ENCODE results near the gene EEF2K.

The EEF2K gene

DNA sequence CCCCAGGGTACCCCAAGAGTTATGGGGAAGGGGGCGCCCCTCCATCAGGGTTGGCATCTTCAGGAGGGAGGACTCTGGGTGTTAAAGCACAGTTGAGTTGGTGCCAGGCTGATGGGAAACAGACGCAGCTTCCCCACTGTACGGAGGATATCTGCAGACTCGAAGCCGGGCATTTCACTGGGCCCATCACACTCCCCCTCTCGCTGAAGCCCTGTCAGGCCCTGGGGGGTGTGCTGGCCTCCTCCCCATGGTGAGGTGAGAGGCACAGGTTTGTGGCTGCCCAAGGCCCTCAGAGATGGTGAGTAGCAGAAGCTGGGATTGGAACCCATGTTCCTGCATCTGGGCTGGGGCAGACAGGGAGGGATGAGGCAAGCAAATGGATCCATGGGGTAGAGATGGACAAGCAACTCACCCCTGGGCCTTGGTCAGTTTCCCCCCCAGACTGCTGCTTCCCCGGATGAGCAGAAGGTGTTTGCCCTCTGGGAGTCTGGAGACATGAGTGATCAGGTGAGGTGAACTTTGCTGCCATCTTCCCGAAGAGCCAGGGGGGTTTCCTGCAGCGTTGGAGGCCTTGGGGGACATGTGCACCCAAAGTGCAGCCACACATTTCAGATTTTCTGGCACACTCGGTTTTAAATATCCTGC is 122.1 kb downstream of the EEF2K start:
- FAIRE-seq (no peak), DNase-seq (ENCODE audit: low spot score) (no peak)

- DNase-seq (ENCODE audit: low spot score), result no peak
- FAIRE-seq, result no peak
Observed at GRCh38 chr16:22329199-22329695, 123.2 kb downstream of the EEF2K start.

- FAIRE-seq, result no peak
- no peak for DNase-seq (ENCODE audit: low spot score)
Observed at GRCh38 chr16:22330326-22330725, 124.2 kb downstream of the EEF2K start.

DNA sequence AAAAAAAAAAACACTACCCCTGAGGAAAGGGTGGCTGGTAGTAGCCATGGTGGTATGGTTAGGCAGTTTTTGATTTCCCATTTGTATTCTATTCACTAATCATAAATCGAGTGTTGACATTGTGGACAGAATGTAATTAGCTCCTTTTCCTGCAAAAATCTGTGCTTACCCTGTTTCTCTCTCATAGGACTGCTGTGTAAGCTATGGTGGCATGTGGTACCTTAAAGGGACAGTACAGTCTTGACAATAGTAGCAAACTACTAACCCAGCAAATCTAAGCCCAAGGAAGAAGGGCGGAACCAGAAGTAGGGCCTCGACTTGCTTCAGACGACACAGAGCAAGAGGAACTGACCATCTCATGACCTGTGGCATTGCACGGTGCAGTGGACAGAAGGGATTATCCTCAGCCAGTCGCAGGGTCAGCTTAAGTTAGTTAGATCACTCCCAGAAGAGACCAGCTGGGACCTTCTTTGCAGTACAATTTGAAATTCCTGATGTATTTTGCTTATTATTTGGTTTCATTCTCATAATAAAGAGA is 127.4 kb downstream of the EEF2K start:
- FAIRE-seq (no peak), DNase-seq (ENCODE audit: low spot score) (no peak)

DNA sequence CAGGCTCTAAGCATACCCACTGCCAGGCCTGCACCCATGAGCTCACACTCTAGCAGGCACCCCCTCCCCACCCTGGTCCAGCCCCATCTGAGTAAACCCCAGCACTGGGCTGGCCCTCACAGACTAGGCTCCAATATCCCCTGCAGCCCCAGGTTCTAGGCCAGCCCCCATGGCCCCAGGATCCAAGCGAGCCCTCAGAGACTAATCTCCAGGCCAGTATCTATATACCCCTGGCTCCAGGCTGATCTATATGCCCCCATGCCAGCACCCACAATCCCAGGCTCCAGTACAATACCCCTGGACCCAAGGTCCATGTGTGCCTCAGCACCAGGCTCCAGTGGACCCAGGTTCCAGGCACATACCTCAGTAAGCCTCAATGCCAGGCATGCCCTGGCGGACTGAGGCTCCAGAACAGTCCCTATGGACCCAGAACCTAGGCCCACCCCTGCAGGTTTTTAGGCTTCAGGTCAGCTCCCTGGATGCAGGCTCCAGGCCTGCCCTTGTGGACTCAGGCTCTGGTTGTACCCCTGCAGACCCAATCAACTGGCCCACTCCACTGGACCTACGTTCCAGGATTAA is 129.7 kb downstream of the EEF2K start:
- FAIRE-seq (no peak), DNase-seq (ENCODE audit: low spot score) (no peak)

- FAIRE-seq (no peak), DNase-seq (ENCODE audit: low spot score) (no peak)
Observed at GRCh38 chr16:22336581-22336980, 130.5 kb downstream of the EEF2K start.

GRCh38 chr16:22337045-22337444 is 131.0 kb downstream of the EEF2K start:
- FAIRE-seq, result no peak

DNA sequence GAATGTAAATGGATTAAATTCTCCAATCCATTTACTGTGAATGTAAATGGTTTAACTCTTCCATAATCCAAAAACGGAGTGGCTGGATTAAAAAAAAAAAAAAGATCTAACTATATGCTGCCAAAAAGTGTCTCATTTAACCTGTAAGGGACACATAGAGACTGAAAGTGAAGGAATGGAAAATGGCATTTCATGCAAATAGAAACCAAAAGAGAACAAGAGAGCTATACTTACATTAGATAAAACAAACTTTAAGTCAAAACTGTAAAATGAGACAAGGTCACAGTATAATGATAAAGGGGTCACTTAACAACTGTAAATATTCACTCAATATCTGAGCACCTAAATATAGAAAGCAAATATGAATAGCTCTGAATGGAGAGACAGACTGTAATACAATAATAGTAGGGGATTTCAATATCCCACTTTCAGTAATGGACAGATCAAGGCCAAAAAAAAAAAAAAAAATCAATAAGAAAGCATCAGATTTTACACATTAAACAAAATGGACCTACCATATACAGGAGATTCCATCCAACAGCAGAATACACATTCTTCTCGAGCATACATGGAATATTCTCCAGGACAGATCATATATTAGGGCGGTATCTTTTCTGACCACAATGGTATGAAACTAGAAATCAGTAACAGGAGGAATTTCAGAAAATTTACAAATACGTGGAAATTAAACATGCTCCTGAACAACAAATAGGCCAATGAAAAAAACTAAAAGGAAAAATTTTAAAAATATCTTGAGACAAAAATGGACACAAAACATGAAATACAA is 132.0 kb downstream of the EEF2K start:
- DNase-seq (ENCODE audit: low spot score) (no peak), FAIRE-seq (no peak)

More at GRCh38 chr16:22337045-22337444, 131.0 kb downstream of the EEF2K start:
- DNase-seq (ENCODE audit: low spot score), result no peak

Measured in RCC 7860 (cell line).